ENCODE measurements around the gene NRAS.
A peak's percentile ranks its signal among the peaks of the same experiment; 100 is the strongest.

Gene NRAS

GRCh38 chr1:114671939-114672275 is 44.7 kb downstream of the NRAS start:
- DNase-seq (ENCODE audit: low read depth, low spot score) = no peak
- no peak for TF ChIP-seq CTCF (IDR thresholded peaks at IDR 0.05; ENCODE audit: low read depth, low read length)
- in situ Hi-C loops (cut with HindIII; ENCODE audit: low sequenced_read_pairs) = no loop called here

GRCh38 chr1:114671011-114671938 is 45.3 kb downstream of the NRAS start:
- in situ Hi-C loops (cut with HindIII; ENCODE audit: low sequenced_read_pairs) = no loop called here
- peak; percentile 30 for TF ChIP-seq CTCF (IDR thresholded peaks at IDR 0.05; ENCODE audit: low read depth, low read length)
- H3K4me3 ChIP-seq (ENCODE audit: low read depth, low read length) = no peak overlapping the region
- peak; percentile 7 for DNase-seq (ENCODE audit: low read depth, low spot score)

More at GRCh38 chr1:114671939-114672275, 44.7 kb downstream of the NRAS start:
- no peak overlapping the region for H3K4me3 ChIP-seq (ENCODE audit: low read depth, low read length)

- H3K4me3 ChIP-seq (ENCODE audit: low read depth, low read length) = peak overlapping the region; percentile 59
- in situ Hi-C loops (cut with HindIII; ENCODE audit: low sequenced_read_pairs) = no loop called here
- TF ChIP-seq CTCF (IDR thresholded peaks at IDR 0.05; ENCODE audit: low read depth, low read length) = no peak
- peak; percentile 89 for DNase-seq (ENCODE audit: low read depth, low spot score)
These were observed 46.2 kb downstream of the NRAS start for GRCh38 chr1:114670083-114671010.

GRCh38 chr1:114669562-114670082 is 46.9 kb downstream of the NRAS start, which contains the start of gene DENND2C:
Gene DENND2C (minus strand): TSS chr1:114670049. CDS start chr1:114625984, 44,065 bp downstream.
- no peak for DNase-seq (ENCODE audit: low read depth, low spot score)
- in situ Hi-C loops (cut with HindIII; ENCODE audit: low sequenced_read_pairs) = no loop called here
- no peak for TF ChIP-seq CTCF (IDR thresholded peaks at IDR 0.05; ENCODE audit: low read depth, low read length)
- peak within 1 kb of the TSS; percentile 59 for H3K4me3 ChIP-seq (ENCODE audit: low read depth, low read length)

GRCh38 chr1:114668784-114669561 is 47.6 kb downstream of the NRAS start:
- TF ChIP-seq CTCF (IDR thresholded peaks at IDR 0.05; ENCODE audit: low read depth, low read length) = no peak
- in situ Hi-C loops (cut with HindIII; ENCODE audit: low sequenced_read_pairs) = no loop called here
- DNase-seq (ENCODE audit: low read depth, low spot score) = peak; percentile 3
- H3K4me3 ChIP-seq (ENCODE audit: low read depth, low read length) = peak overlapping the region; percentile 59
